HL-60 (cell line): ENCODE measurements around the gene AMHR2.

Experiments
- DNase-seq, 2 experiments: peaks; one replicate each; pipeline ENCODE4 v3.0.0-alpha.2; 2010 to 2020; ENCODE audit warnings: low read depth in 1 of 2, low spot score in 1 of 2
- H3K27ac ChIP-seq: fragments of 250-450 bp; sonication (Bioruptor Pico); replicated peaks from 2 replicates; pipeline ENCODE4 v1.5.1; 2020; ENCODE audit warnings: mild to moderate bottlenecking, moderate library complexity
- H3K27me3 ChIP-seq: fragments of 250-450 bp; sonication (Bioruptor Pico); 2 replicates; pipeline ENCODE4 v1.5.1; 2021; ENCODE audit warnings: mild to moderate bottlenecking, moderate library complexity; ENCODE audit not compliant: insufficient read depth, poor library complexity, severe bottlenecking
- H3K4me3 ChIP-seq: replicated peaks from 2 replicates; pipeline ENCODE4 v1.5.1; 2011; ENCODE audit warnings: mild to moderate bottlenecking, control low read depth, low read length; ENCODE audit not compliant: insufficient read depth
- GABPA ChIP-seq: IDR thresholded peaks from 2 replicates; pipeline ENCODE4 v1.6.1; 2012; ENCODE audit warnings: low read depth
- POLR2AphosphoS5 ChIP-seq: IDR thresholded peaks from 2 replicates; pipeline ENCODE4 v1.6.1; 2012; ENCODE audit warnings: low read depth
- SPI1 ChIP-seq: IDR thresholded peaks from 2 replicates; pipeline ENCODE4 v1.6.1; 2012; ENCODE audit warnings: low read depth, mild to moderate bottlenecking, borderline replicate concordance
- TF ChIP-seq, protein P1 (sequence below): IDR thresholded peaks from one replicate; pipeline ENCODE4 v1.5.1; 2011; ENCODE audit warnings: low read length, control low read depth, inconsistent platforms; ENCODE audit not compliant: insufficient read depth
- TF ChIP-seq, protein P2 (sequence below): IDR thresholded peaks from 2 replicates; pipeline ENCODE4 v1.6.1; 2012; ENCODE audit warnings: low read depth; ENCODE audit not compliant: insufficient replicate concordance

AMHR2 gene

DNA sequence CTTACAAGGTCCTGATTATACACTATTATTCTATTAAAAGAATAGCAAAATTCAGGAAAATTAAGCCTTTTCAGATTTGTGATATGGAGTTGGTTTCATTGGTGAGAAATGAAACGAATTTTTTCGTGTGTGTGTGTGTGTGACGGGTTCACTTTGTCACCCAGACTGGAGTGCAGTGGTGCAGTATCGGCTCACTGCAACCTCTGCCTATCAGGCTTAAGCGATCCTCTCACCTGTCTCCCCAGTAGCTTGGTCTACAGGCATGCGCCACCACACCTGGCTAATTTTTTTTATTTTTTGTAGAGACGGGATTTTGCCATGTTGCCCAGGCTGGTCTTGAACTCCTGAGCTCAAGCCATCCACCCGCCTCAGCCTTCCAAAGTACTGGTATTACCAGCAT lies 37.9 kb downstream of the AMHR2 start:
- Histone ChIP-seq H3K4me3 (no peak overlapping the region), H3K27me3 (no peaks in the 10 kb centered on the region), H3K27ac (no peak overlapping the region)
- TF ChIP-seq GABPA (no peak), SPI1 (no peak), POLR2AphosphoS5 (no peak)
- TF ChIP-seq, protein P1, sequence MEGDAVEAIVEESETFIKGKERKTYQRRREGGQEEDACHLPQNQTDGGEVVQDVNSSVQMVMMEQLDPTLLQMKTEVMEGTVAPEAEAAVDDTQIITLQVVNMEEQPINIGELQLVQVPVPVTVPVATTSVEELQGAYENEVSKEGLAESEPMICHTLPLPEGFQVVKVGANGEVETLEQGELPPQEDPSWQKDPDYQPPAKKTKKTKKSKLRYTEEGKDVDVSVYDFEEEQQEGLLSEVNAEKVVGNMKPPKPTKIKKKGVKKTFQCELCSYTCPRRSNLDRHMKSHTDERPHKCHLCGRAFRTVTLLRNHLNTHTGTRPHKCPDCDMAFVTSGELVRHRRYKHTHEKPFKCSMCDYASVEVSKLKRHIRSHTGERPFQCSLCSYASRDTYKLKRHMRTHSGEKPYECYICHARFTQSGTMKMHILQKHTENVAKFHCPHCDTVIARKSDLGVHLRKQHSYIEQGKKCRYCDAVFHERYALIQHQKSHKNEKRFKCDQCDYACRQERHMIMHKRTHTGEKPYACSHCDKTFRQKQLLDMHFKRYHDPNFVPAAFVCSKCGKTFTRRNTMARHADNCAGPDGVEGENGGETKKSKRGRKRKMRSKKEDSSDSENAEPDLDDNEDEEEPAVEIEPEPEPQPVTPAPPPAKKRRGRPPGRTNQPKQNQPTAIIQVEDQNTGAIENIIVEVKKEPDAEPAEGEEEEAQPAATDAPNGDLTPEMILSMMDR: no peak
- TF ChIP-seq, protein P2, sequence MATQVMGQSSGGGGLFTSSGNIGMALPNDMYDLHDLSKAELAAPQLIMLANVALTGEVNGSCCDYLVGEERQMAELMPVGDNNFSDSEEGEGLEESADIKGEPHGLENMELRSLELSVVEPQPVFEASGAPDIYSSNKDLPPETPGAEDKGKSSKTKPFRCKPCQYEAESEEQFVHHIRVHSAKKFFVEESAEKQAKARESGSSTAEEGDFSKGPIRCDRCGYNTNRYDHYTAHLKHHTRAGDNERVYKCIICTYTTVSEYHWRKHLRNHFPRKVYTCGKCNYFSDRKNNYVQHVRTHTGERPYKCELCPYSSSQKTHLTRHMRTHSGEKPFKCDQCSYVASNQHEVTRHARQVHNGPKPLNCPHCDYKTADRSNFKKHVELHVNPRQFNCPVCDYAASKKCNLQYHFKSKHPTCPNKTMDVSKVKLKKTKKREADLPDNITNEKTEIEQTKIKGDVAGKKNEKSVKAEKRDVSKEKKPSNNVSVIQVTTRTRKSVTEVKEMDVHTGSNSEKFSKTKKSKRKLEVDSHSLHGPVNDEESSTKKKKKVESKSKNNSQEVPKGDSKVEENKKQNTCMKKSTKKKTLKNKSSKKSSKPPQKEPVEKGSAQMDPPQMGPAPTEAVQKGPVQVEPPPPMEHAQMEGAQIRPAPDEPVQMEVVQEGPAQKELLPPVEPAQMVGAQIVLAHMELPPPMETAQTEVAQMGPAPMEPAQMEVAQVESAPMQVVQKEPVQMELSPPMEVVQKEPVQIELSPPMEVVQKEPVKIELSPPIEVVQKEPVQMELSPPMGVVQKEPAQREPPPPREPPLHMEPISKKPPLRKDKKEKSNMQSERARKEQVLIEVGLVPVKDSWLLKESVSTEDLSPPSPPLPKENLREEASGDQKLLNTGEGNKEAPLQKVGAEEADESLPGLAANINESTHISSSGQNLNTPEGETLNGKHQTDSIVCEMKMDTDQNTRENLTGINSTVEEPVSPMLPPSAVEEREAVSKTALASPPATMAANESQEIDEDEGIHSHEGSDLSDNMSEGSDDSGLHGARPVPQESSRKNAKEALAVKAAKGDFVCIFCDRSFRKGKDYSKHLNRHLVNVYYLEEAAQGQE: no peak
- DNase-seq: no peak

DNA sequence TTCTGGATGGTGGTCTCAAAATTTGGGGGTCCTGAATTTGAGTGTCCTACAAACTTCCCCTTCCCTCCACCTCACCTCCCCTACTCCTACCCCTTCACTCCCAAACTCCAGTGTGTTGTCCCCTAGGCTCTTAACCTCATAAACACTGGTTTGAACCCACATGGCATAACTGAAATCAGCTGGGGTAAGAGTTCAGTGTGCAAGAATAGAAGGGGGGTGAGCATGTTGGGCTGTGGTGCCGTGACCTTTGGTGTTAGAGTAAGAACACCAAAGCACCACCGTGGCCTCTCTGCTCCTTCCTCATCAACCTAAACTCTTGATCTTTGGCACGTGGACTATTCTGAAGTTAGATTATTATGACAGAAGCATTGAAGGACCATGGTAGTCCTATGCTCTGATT lies 39.3 kb downstream of the AMHR2 start:
- TF ChIP-seq, protein P2: no peak
- TF ChIP-seq GABPA: no peak
- TF ChIP-seq POLR2AphosphoS5: no peak
- no peak for TF ChIP-seq SPI1
- TF ChIP-seq, protein P1: no peak
- H3K27ac ChIP-seq: no peak overlapping the region
- H3K4me3 ChIP-seq: no peak overlapping the region

DNA sequence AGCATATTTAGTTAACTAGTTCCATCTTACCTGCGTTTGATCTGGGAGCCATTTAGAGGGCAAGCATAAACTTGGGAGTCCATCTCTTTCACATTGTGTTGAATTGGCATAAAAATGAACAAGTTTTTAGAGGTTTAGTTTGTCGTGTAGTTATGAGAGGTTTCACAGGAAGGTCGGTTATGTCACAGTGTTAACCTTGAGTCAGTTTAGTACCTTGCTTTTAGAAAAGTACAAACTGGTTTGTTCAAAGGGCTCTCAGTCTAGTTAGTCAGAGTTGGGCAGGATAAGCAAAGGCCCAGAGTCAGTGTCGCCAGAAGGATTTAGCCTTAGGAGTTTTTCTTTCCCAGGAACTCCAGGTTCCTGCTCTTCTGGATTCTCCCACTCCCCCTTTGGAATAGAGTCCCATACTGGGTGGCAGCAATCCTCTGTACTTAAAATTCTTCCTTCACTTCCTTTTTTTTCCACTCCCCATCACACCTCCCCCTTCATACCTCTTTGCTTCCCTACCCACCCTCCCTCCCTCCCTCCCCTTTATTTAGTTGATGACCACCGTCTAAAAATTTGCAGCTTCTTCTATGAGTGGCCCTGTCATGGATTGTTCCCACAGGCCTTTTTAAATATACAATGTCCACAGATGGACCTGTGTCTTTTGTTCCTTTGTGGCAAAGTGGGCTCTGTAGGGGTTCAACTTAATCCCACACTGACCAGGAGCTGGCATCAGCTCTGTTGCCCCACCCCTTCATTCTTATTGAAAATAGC lies 40.3 kb downstream of the AMHR2 start:
- TF ChIP-seq SPI1 (peak; percentile 19; the same call in 1 of the 2 replicates), GABPA (no peak), POLR2AphosphoS5 (no peak)
- TF ChIP-seq, protein P2: no peak
- TF ChIP-seq, protein P1: no peak
- H3K4me3 ChIP-seq: no peak overlapping the region
- no peaks in the 10 kb centered on the region for H3K27me3 ChIP-seq
- no peak for DNase-seq
- H3K27ac ChIP-seq: no peak overlapping the region

More for the DNA sequence above, 39.3 kb downstream of the AMHR2 start:
- no peaks in the 10 kb centered on the region for H3K27me3 ChIP-seq
- no peak for DNase-seq
